Measurements from ENCODE around the gene ZSCAN30.

The ZSCAN30 gene

GRCh38 chr18:35290094-35290735 is at the start of gene ZSCAN30:
Gene ZSCAN30 (minus strand): TSS chr18:35290229. CDS start chr18:35264352, 25,877 bp downstream.
- peak; percentile 99 for DNase-seq
- Mint-ChIP-seq H3K4me1 (ENCODE audit: low read depth) (peaks cover 64% of the 10 kb centered on the region), H3K4me3 (peak within 1 kb of the TSS; percentile 99), H3K27me3 (no peaks in the 10 kb centered on the region), H3K27ac (peak within 1 kb of the TSS; percentile 98), H3K36me3 (ENCODE audit: low read depth) (peaks cover 72% of the 10 kb centered on the region), H3K9me3 (peaks cover 5% of the 10 kb centered on the region)

- no peak for DNase-seq
- Mint-ChIP-seq H3K36me3 (ENCODE audit: low read depth) (peaks cover 94% of the 10 kb centered on the region), H3K27ac (peak overlapping the region; percentile 44), H3K9me3 (no peaks in the 10 kb centered on the region), H3K4me3 (no peak overlapping the region), H3K4me1 (ENCODE audit: low read depth) (peaks cover 57% of the 10 kb centered on the region), H3K27me3 (no peaks in the 10 kb centered on the region)
Measured at GRCh38 chr18:35337286-35337685, 47.3 kb upstream of the ZSCAN30 start.

DNA sequence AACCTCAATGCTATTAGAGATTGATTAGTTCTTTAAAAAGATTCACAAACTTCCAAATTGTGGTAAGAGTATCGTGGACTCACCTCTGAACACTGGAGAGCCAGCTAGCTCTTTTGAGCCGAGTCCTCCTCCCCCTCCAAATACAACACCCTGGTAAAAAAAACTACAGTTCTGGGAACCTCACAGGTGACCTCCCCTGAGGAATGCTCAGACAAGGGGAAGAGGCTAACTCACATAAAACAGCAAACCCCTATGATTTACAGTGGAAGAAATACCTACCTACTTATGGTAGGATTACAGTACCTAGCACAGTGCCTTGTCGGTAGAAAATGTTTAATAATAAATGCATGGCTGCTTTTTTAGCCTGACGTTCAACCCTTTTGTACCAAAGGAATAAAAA is 45.8 kb upstream of the ZSCAN30 start:
- Mint-ChIP-seq H3K4me3 (no peak overlapping the region), H3K9me3 (no peaks in the 10 kb centered on the region), H3K27me3 (no peaks in the 10 kb centered on the region), H3K27ac (peak overlapping the region; percentile 42), H3K36me3 (ENCODE audit: low read depth) (peaks cover 86% of the 10 kb centered on the region), H3K4me1 (ENCODE audit: low read depth) (peaks cover 48% of the 10 kb centered on the region)
- DNase-seq, result no peak

- H3K4me1 Mint-ChIP-seq (ENCODE audit: low read depth), result peaks cover 40% of the 10 kb centered on the region
- H3K9me3 Mint-ChIP-seq, result no peaks in the 10 kb centered on the region
- H3K27me3 Mint-ChIP-seq, result no peaks in the 10 kb centered on the region
- no peak for DNase-seq
- peaks cover 75% of the 10 kb centered on the region for H3K36me3 Mint-ChIP-seq (ENCODE audit: low read depth)
- H3K27ac Mint-ChIP-seq, result peak overlapping the region; percentile 16
- H3K4me3 Mint-ChIP-seq, result no peak overlapping the region
Measured at GRCh38 chr18:35334821-35335220, 44.8 kb upstream of the ZSCAN30 start.

DNA sequence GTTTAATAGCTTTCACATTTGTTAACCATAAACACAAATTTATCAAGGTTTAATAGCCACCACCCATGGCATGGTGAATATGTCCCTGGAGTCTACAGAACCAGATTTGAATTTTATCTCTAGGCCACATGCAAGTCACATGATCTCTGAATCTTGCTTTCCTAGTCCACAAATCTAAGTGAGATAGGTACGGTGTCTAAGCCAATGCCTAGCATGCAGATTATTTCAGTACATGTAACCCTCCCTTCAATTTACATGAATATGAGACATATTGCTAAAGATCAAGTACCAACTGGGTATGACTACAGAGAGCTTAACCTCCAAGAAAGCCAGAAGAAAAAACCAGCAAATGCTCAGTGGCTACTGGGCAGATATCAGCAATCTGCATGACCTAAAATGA is 44.2 kb upstream of the ZSCAN30 start:
- H3K36me3 Mint-ChIP-seq (ENCODE audit: low read depth), result peaks cover 69% of the 10 kb centered on the region
- H3K27me3 Mint-ChIP-seq, result no peaks in the 10 kb centered on the region
- H3K27ac Mint-ChIP-seq, result no peak overlapping the region
- peaks cover 33% of the 10 kb centered on the region for H3K4me1 Mint-ChIP-seq (ENCODE audit: low read depth)
- DNase-seq, result no peak
- no peak overlapping the region for H3K4me3 Mint-ChIP-seq
- H3K9me3 Mint-ChIP-seq, result no peaks in the 10 kb centered on the region

GRCh38 chr18:35331367-35332087 is 41.5 kb upstream of the ZSCAN30 start:
- no peak for DNase-seq
- H3K4me3 Mint-ChIP-seq, result no peak overlapping the region
- peaks cover 44% of the 10 kb centered on the region for H3K36me3 Mint-ChIP-seq (ENCODE audit: low read depth)
- H3K27ac Mint-ChIP-seq, result no peak overlapping the region
- no peaks in the 10 kb centered on the region for H3K9me3 Mint-ChIP-seq
- peaks cover 12% of the 10 kb centered on the region for H3K4me1 Mint-ChIP-seq (ENCODE audit: low read depth)
- no peaks in the 10 kb centered on the region for H3K27me3 Mint-ChIP-seq

- Mint-ChIP-seq H3K4me1 (ENCODE audit: low read depth) (no peaks in the 10 kb centered on the region), H3K9me3 (no peaks in the 10 kb centered on the region), H3K27me3 (no peaks in the 10 kb centered on the region), H3K36me3 (ENCODE audit: low read depth) (peaks cover 19% of the 10 kb centered on the region), H3K27ac (no peak overlapping the region), H3K4me3 (no peak overlapping the region)
- no peak for DNase-seq
Measured at GRCh38 chr18:35328868-35329267, 38.8 kb upstream of the ZSCAN30 start.

DNA sequence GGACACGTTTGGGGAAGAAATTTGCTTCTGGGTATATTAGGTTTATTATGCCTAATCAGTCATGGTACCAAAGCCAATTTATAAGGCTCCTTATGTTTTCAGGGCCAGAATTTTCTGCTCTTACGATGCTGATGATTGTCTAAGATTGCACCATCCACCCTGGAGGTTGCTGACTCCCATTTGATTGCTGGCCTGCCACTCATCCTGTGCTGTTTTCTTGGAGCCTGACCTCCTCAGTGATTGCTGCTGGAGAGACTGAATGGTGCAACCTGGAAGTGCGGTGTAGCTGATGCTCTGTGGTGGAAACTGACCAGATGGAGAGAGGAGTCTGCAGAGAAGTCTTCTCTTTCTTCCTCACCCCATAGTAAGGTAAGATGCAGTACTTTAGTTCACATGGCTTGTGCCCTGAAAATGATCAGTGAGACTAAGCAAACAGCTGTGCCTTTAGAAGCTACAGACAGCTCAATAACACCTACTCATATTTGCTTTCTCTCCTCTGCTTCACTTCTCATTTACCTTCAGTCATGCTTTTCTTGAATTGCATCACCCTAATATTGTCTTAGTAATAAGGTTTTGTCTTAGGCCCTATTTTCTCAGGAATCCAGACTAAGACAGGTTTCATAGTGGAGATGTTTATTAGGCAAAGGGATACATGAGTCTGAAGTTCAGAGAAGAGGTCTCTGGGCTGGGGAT is 36.8 kb upstream of the ZSCAN30 start:
- no peak overlapping the region for H3K4me3 Mint-ChIP-seq
- no peaks in the 10 kb centered on the region for H3K27me3 Mint-ChIP-seq
- H3K9me3 Mint-ChIP-seq, result no peaks in the 10 kb centered on the region
- DNase-seq, result no peak
- no peaks in the 10 kb centered on the region for H3K4me1 Mint-ChIP-seq (ENCODE audit: low read depth)
- H3K27ac Mint-ChIP-seq, result no peak overlapping the region
- peaks cover 2% of the 10 kb centered on the region for H3K36me3 Mint-ChIP-seq (ENCODE audit: low read depth)

- H3K27ac Mint-ChIP-seq, result no peak overlapping the region
- peaks cover 2% of the 10 kb centered on the region for H3K36me3 Mint-ChIP-seq (ENCODE audit: low read depth)
- no peaks in the 10 kb centered on the region for H3K9me3 Mint-ChIP-seq
- no peak for DNase-seq
- H3K4me3 Mint-ChIP-seq, result no peak overlapping the region
- H3K27me3 Mint-ChIP-seq, result no peaks in the 10 kb centered on the region
- H3K4me1 Mint-ChIP-seq (ENCODE audit: low read depth), result no peaks in the 10 kb centered on the region
Measured at GRCh38 chr18:35324926-35325655, 35.1 kb upstream of the ZSCAN30 start.

GRCh38 chr18:35322486-35323458 is 32.7 kb upstream of the ZSCAN30 start:
- H3K4me3 Mint-ChIP-seq, result no peak overlapping the region
- no peak for DNase-seq
- no peak overlapping the region for H3K27ac Mint-ChIP-seq
- no peaks in the 10 kb centered on the region for H3K36me3 Mint-ChIP-seq (ENCODE audit: low read depth)
- no peaks in the 10 kb centered on the region for H3K9me3 Mint-ChIP-seq
- no peaks in the 10 kb centered on the region for H3K4me1 Mint-ChIP-seq (ENCODE audit: low read depth)
- no peaks in the 10 kb centered on the region for H3K27me3 Mint-ChIP-seq

- DNase-seq, result no peak
- Mint-ChIP-seq H3K4me1 (ENCODE audit: low read depth) (no peaks in the 10 kb centered on the region), H3K4me3 (no peak overlapping the region), H3K27ac (no peak overlapping the region), H3K27me3 (no peaks in the 10 kb centered on the region), H3K36me3 (ENCODE audit: low read depth) (peaks cover 59% of the 10 kb centered on the region), H3K9me3 (peaks cover 63% of the 10 kb centered on the region)
Measured at GRCh38 chr18:35311496-35311895, 21.5 kb upstream of the ZSCAN30 start.

- no peak overlapping the region for H3K27ac Mint-ChIP-seq
- peaks cover 91% of the 10 kb centered on the region for H3K36me3 Mint-ChIP-seq (ENCODE audit: low read depth)
- peaks cover 76% of the 10 kb centered on the region for H3K9me3 Mint-ChIP-seq
- H3K27me3 Mint-ChIP-seq, result no peaks in the 10 kb centered on the region
- H3K4me3 Mint-ChIP-seq, result no peak overlapping the region
- no peak for DNase-seq
- H3K4me1 Mint-ChIP-seq (ENCODE audit: low read depth), result no peaks in the 10 kb centered on the region
Measured at GRCh38 chr18:35306588-35307250, 16.7 kb upstream of the ZSCAN30 start.

GRCh38 chr18:35303610-35304009 is 13.6 kb upstream of the ZSCAN30 start:
- Mint-ChIP-seq H3K4me1 (ENCODE audit: low read depth) (peaks cover 2% of the 10 kb centered on the region), H3K4me3 (no peak overlapping the region), H3K27me3 (no peaks in the 10 kb centered on the region), H3K36me3 (ENCODE audit: low read depth) (peaks cover 98% of the 10 kb centered on the region), H3K27ac (no peak overlapping the region), H3K9me3 (peaks cover 72% of the 10 kb centered on the region)
- no peak for DNase-seq
